Coronary artery (tissue), 2 donors: ENCODE measurements around the gene ZNF280A.

Source experiments
- DNase-seq: peaks from one replicate; pipeline ENCODE4 v3.0.0-alpha.2; 2017; ENCODE audit warnings: low spot score
- H3K27ac ChIP-seq, 2 donors: fragments of 200-600 bp; sonication (generic); one replicate each; pipeline ENCODE4 v1.5.1; 2016 to 2019
- H3K4me3 ChIP-seq: fragments of 200-600 bp; sonication (generic); 2 replicates; pipeline ENCODE4 v1.5.1; 2016; ENCODE audit warnings: mild to moderate bottlenecking, moderate library complexity
- TF ChIP-seq, protein P1 (sequence below): fragments of 200-600 bp; sonication (generic); IDR thresholded peaks from one replicate; pipeline ENCODE4 v1.5.1; 2019; ENCODE audit warnings: antibody characterized with exemption

The ZNF280A gene

DNA sequence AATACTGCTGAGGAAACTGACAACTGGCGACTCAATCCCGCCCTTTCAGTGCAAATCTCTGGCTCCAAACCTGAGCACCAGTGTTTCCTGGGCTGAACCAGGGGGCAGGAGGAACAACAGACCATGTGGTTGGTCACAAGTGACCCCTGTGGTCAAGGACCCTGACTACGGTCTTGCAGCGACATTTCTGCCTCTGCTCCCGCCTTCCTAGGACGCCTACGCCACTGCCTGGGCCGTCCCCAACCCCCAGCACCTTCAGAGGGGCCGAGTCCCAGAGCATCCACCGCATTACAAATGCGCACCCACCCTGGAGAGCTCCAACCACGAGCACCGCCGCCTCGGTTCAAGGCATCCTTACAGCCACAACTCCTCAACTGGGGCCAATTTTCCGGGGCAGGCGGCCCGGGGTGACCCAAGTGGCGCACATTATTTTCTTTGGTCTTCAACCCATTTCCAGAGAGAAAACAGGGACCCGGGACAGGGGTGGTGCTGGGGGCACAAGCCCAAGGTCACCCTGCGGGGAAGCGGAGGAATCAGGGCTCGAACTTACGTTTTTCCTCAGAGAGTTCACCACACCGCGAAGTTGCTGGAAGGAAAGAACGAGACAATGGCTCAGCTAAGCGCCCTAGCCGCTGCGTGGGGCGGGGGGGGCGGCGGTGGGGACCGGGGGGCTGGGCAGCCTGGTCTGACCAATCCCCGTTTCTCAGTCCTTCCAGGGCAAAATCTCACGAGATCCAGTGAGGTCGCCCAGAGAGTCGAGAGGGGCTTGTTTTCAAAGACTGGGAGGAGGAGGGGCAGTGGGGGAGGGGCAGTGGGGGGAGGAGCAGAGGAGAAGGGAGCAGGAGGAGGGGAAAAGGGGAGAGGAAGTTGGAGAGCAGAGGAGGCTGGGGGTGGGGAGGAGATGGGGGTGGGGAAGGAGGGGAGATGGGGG, 37.2 kb upstream of the ZNF280A start:
- no peak for DNase-seq
- TF ChIP-seq, protein P1, sequence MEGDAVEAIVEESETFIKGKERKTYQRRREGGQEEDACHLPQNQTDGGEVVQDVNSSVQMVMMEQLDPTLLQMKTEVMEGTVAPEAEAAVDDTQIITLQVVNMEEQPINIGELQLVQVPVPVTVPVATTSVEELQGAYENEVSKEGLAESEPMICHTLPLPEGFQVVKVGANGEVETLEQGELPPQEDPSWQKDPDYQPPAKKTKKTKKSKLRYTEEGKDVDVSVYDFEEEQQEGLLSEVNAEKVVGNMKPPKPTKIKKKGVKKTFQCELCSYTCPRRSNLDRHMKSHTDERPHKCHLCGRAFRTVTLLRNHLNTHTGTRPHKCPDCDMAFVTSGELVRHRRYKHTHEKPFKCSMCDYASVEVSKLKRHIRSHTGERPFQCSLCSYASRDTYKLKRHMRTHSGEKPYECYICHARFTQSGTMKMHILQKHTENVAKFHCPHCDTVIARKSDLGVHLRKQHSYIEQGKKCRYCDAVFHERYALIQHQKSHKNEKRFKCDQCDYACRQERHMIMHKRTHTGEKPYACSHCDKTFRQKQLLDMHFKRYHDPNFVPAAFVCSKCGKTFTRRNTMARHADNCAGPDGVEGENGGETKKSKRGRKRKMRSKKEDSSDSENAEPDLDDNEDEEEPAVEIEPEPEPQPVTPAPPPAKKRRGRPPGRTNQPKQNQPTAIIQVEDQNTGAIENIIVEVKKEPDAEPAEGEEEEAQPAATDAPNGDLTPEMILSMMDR, result no peak
- no peak overlapping the region for H3K4me3 ChIP-seq
- no peak overlapping the region for H3K27ac ChIP-seq

DNA sequence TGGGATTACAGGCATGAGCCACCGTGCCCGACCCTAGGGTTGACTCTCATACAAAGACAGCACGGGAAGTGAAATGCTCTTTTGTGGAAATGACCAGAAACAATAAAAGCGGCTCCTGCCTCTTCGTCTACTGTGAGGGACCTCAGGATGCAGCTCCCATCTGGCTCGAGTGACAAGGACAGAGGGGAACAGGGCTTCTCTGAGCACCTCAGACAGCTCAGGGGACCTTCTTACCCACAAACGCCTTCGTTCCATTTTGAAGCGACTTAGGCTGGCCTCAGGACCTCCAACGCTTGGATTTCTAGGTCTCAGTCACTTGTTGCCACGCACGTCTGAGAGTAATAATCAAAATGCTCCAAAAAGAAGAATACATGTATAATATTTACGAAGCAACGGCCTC, 36.5 kb upstream of the ZNF280A start:
- TF ChIP-seq, protein P1, result no peak
- no peak overlapping the region for H3K4me3 ChIP-seq
- no peak overlapping the region for H3K27ac ChIP-seq
- DNase-seq, result no peak

DNA sequence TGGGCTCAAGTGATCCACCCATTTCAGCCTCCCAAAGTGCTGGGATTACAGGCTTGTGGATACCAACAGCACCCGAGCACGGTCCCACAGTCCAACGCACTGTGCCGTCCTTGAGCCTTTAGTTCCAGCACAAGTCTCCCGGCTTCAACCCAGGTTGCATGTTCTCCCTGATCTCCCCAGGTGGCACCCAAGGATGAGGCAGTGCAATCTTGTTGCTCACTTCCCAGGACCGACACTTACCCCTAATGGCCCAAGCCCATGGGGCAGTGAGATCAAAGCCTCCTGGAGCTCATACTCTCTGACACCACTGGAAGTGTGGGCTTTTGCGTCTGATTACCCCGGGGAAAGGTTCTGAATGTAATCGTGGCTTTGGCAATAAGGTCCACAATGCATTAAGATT, 35.5 kb upstream of the ZNF280A start:
- no peak for DNase-seq
- Histone ChIP-seq H3K27ac (no peak overlapping the region), H3K4me3 (no peak overlapping the region)
- TF ChIP-seq, protein P1, result no peak

DNA sequence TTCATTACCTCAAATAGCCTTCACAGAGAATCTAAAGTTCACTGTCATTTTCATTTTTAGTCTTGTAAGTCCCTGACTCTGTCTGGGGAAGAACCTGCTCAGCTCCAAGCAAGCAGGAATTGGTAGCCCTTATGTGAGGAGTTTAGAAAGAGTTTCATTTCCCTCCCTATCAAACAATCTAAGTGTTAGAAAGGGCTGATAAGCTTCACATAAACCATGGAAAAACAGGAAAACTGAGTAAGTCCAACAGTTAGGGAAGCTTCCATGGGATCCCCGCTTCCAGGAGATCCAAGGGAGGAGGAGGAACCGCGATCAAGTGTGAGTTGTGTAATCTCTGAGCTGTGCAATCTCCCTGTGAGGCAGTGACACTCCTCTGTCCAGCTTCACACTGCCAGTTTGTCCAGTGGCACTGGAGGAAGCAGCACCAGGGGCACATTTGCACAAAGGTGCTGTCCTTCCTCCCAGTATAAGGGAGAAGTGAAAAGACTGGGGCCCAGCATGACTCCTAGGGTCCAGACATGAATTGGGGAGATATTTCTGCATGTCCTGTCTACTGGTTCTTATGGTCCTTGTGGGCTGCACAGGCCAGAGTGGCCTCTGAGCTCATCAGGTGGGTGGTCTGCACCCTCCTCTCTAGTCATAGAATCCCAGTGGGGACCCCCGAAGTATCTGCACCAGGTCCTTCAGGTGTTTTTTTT, 34.7 kb upstream of the ZNF280A start:
- Histone ChIP-seq H3K27ac (no peak overlapping the region), H3K4me3 (no peak overlapping the region)
- DNase-seq, result no peak
- TF ChIP-seq, protein P1, result no peak

DNA sequence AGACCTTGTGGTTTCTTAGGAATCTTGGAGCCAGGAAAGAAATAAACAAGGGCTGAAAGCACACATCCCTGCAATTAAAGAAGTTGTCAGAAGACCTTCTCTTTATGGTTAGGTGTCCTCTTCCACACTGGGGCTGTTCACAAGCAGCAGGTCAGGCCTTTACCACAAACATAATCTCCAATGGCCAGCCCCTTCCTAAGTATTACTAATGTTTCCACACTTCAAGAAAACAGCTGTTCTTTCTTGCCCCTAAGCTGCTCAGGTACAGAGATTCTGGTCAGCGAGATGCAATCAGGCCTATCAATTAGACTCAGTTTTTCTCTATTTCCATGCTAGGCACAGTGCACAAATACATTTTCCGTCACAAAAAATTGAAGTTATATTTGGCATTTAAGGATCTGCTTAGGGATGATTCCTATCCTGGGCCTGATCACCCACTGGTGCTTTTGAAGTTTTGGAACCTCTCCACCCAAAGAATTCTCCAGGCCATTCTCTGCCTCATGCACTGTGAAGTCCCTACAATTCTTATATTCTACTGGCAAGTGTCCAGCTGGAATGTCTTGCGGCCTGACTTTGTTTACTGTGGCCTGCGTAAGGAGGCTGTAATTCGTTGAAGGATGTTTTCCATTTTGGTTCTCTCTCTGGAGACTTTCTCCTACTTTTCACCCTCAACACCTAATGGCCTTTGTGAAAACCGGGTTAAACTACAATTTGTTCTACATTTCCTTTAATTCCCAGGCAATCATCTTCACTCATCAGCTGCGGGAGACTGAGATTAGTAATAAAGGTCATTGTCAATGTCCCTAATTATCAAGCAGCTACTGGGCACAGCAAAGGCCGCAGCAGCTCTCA, 33.9 kb upstream of the ZNF280A start:
- TF ChIP-seq, protein P1, result no peak
- DNase-seq, result no peak
- Histone ChIP-seq H3K4me3 (no peak overlapping the region), H3K27ac (no peak overlapping the region)

DNA sequence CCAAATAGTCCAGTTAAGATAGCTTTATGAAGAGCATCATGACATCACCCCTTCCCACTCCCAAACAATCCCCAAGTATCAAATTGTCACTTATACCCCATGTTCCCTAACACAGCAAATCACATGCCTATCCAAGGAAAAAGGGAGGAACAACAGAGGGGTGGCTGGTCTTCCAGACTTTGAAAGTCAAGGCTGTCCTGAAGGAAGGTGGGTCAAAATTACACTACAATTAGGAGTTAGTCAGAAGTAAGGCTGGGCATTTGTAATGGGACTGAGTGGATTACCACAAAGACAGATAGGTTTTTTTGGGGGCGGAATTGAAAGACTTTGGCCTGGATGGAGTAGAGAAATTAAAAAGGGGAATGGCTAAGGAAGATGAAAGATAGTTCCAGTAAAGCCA, 33.1 kb upstream of the ZNF280A start:
- Histone ChIP-seq H3K27ac (no peak overlapping the region), H3K4me3 (no peak overlapping the region)
- no peak for DNase-seq
- TF ChIP-seq, protein P1, result no peak
